GM18861 (cell line): Measurements from ENCODE around the gene RFC2.
A peak's percentile ranks its signal among the peaks of the same experiment; 100 is the strongest.

ENCODE experiments used
- ATAC-seq: cut with Tn5 transposase; IDR thresholded peaks from one replicate; pipeline ENCODE4 v1.9.1; 2021; ENCODE audit not compliant: unreplicated experiment

Gene RFC2

GRCh38 chr7:74254129-74254857, at the start of gene RFC2:
Gene RFC2 (minus strand): TSS chr7:74254399. CDS start chr7:74254383, 16 bp downstream.
- peak; percentile 93 for ATAC-seq

GRCh38 chr7:74302745-74303221, 48.6 kb upstream of the RFC2 start:
- ATAC-seq: no peak

- no peak for ATAC-seq
Measured at GRCh38 chr7:74300926-74301325, 46.7 kb upstream of the RFC2 start.

GRCh38 chr7:74299401-74299800, 45.2 kb upstream of the RFC2 start:
- no peak for ATAC-seq

- no peak for ATAC-seq
Measured at GRCh38 chr7:74297516-74298233, 43.5 kb upstream of the RFC2 start.

- ATAC-seq: no peak
Measured at GRCh38 chr7:74294191-74294998, 40.2 kb upstream of the RFC2 start.

- no peak for ATAC-seq
Measured at GRCh38 chr7:74293577-74293908, 39.3 kb upstream of the RFC2 start.

GRCh38 chr7:74292757-74293576, 38.8 kb upstream of the RFC2 start:
- no peak for ATAC-seq

- ATAC-seq: no peak
Measured at GRCh38 chr7:74291535-74291934, 37.3 kb upstream of the RFC2 start.

- ATAC-seq: no peak
Measured at GRCh38 chr7:74290981-74291441, 36.8 kb upstream of the RFC2 start.

GRCh38 chr7:74290553-74290950, 36.4 kb upstream of the RFC2 start:
- no peak for ATAC-seq

GRCh38 chr7:74289659-74290552, 35.7 kb upstream of the RFC2 start:
- no peak for ATAC-seq

- no peak for ATAC-seq
Measured at GRCh38 chr7:74289018-74289658, 34.9 kb upstream of the RFC2 start, which contains the start of gene CLIP2. Gene CLIP2 (plus strand): TSS chr7:74289407. CDS start chr7:74317547, 28,140 bp downstream.

- ATAC-seq: no peak
Measured at GRCh38 chr7:74288034-74288881, 34.1 kb upstream of the RFC2 start.

- no peak for ATAC-seq
Measured at GRCh38 chr7:74287303-74288033, 33.3 kb upstream of the RFC2 start.

GRCh38 chr7:74286131-74286530, 31.9 kb upstream of the RFC2 start:
- no peak for ATAC-seq

GRCh38 chr7:74284781-74285259, 30.6 kb upstream of the RFC2 start:
- peak; percentile 38 for ATAC-seq
